Common myeloid progenitor, CD34-positive (primary cell): ENCODE data around the gene TPSAB1.

Source experiments
- CTCF ChIA-PET: fragments of 350-600 bp; sonication (Branson Sonifier 250); formaldehyde crosslinking; loops from one replicate; lab custom pipeline; 2021; ENCODE audit warnings: antibody characterized with exemption; lab: Charles Lee
- POLR2A ChIA-PET: fragments of 350-600 bp; sonication (Branson Sonifier 250); formaldehyde crosslinking; loops from one replicate; lab custom pipeline; 2021; ENCODE audit warnings: antibody characterized with exemption; lab: Charles Lee
- DNase-seq, 3 donors: peaks; one replicate each; pipeline versions ENCODE4 v3.0.0 to v3.0.0-alpha.2; 2013
- H3K27ac ChIP-seq, 2 experiments: 1 replicate in 1 of 2; 2 replicates in 1 of 2; pipeline ENCODE4 v1.7.0; 2013; ENCODE audit warnings: inconsistent platforms in 2 of 2, low read length in 2 of 2, mild to moderate bottlenecking in 2 of 2, low read depth in 1 of 2, moderate library complexity in 1 of 2; ENCODE audit not compliant: severe bottlenecking in 2 of 2, insufficient read depth in 1 of 2, poor library complexity in 1 of 2
- H3K27me3 ChIP-seq, 5 experiments: replicated peaks in 2 of 5; 1 replicate in 3 of 5; 2 replicates in 2 of 5; pipeline versions ENCODE4 v1.6.1 to v1.7.0; 2013; ENCODE audit warnings: low read length in 4 of 5, mild to moderate bottlenecking in 2 of 5, moderate library complexity in 2 of 5, inconsistent platforms in 1 of 5; ENCODE audit not compliant: insufficient read depth in 5 of 5, control insufficient read depth in 4 of 5
- H3K36me3 ChIP-seq, 4 experiments: 1 replicate in 2 of 4; 2 replicates in 2 of 4; pipeline versions ENCODE4 v1.6.1 to v1.7.0; 2013; ENCODE audit warnings: low read length in 3 of 4, control low read depth in 1 of 4, mild to moderate bottlenecking in 1 of 4; ENCODE audit not compliant: control insufficient read depth in 4 of 4, insufficient read depth in 4 of 4
- H3K4me1 ChIP-seq, 4 experiments: 1 replicate in 3 of 4; 2 replicates in 1 of 4; pipeline versions ENCODE4 v1.6.1 to v1.7.1; 2013; ENCODE audit warnings: low read length in 3 of 4, mild to moderate bottlenecking in 3 of 4, control low read depth in 1 of 4, inconsistent platforms in 1 of 4, moderate library complexity in 1 of 4; ENCODE audit not compliant: control insufficient read depth in 4 of 4, insufficient read depth in 4 of 4; ENCODE audit errors: control extremely low read depth in 1 of 4
- H3K4me3 ChIP-seq, 7 experiments: 1 replicate in 4 of 7; 2 replicates in 3 of 7; pipeline versions ENCODE4 v1.5.1 to v1.7.0; 2013; ENCODE audit warnings: mild to moderate bottlenecking in 7 of 7, low read length in 6 of 7, moderate library complexity in 6 of 7, inconsistent platforms in 2 of 7, low read depth in 2 of 7, control low read depth in 1 of 7; ENCODE audit not compliant: insufficient read depth in 4 of 7, control insufficient read depth in 1 of 7; ENCODE audit errors: extremely low read depth in 1 of 7
- H3K9me3 ChIP-seq, 5 experiments: 1 replicate in 4 of 5; 2 replicates in 1 of 5; pipeline versions ENCODE4 v1.6.1 to v1.7.1; 2013; ENCODE audit warnings: low read length in 4 of 5, mild to moderate bottlenecking in 2 of 5, inconsistent platforms in 1 of 5, low read depth in 1 of 5, moderate library complexity in 1 of 5; ENCODE audit not compliant: control insufficient read depth in 4 of 5, insufficient read depth in 2 of 5; ENCODE audit errors: control extremely low read depth in 1 of 5
- WGBS: methylation state at CpG from one replicate; pipeline ENCODE4 v1.1.5; 2013; ENCODE audit not compliant: insufficient coverage; 5-methylcytosine and 5-hydroxymethylcytosine counted together

Gene TPSAB1

DNA sequence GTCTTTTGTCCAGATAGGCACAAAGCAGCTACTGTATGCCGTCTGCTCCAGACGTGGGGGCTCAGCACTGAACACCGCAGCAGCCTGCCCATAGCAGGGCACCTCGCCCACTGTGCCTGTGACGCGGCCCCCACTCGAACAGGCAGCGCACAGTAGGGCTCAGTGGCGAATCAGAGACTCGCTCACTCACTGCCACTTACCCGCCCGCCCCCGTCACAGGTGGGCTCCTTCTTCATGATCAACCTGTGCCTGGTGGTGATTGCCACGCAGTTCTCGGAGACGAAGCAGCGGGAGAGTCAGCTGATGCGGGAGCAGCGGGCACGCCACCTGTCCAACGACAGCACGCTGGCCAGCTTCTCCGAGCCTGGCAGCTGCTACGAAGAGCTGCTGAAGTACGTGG, 39.1 kb upstream of the TPSAB1 start:
- ChIA-PET POLR2A (no interaction called here), CTCF (no interaction called here)
- H3K36me3 ChIP-seq: no peaks in the 10 kb centered on the region
- WGBS: 95% methylated on average over 25 of the region's 25 CpGs
- no peaks in the 10 kb centered on the region for H3K4me1 ChIP-seq
- DNase-seq: no peak
- peaks cover 0 to 7% (median 0%) of the 10 kb centered on the region in 5 experiments for H3K27me3 ChIP-seq
- no peak overlapping the region for H3K4me3 ChIP-seq
- H3K27ac ChIP-seq: no peak overlapping the region
- no peaks in the 10 kb centered on the region for H3K9me3 ChIP-seq

GRCh38 chr16:1202274-1202673, 38.2 kb upstream of the TPSAB1 start:
- H3K9me3 ChIP-seq: no peaks in the 10 kb centered on the region
- DNase-seq: no peak
- POLR2A ChIA-PET: no interaction called here
- H3K4me1 ChIP-seq: no peaks in the 10 kb centered on the region
- no peaks in the 10 kb centered on the region for H3K36me3 ChIP-seq
- CTCF ChIA-PET: no interaction called here
- H3K4me3 ChIP-seq: no peak overlapping the region
- 95% methylated on average over 17 of the region's 18 CpGs for WGBS
- no peak overlapping the region for H3K27ac ChIP-seq
- peaks cover 0 to 7% (median 0%) of the 10 kb centered on the region in 5 experiments for H3K27me3 ChIP-seq

DNA sequence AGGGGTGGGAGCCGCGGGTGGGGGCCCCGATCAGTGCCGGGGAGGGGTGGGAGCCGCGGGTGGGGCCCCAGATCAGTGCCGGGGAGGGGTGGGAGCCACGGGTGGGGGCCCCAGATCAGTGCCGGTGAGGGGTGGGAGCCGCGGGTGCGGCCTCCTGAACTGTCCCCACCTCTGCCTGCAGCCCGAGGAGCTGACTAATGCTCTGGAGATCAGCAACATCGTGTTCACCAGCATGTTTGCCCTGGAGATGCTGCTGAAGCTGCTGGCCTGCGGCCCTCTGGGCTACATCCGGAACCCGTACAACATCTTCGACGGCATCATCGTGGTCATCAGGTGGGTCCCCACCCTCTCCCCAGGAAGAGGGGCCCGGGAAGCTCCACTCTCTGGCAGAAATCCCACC, 35.6 kb upstream of the TPSAB1 start:
- Histone ChIP-seq H3K27ac (no peak overlapping the region), H3K4me3 (no peak overlapping the region), H3K9me3 (no peaks in the 10 kb centered on the region), H3K27me3 (no peaks in the 10 kb centered on the region), H3K36me3 (no peaks in the 10 kb centered on the region), H3K4me1 (peaks cover 0 to 3% (median 0%) of the 10 kb centered on the region in 4 experiments)
- ChIA-PET CTCF (no interaction called here), POLR2A (no interaction called here)
- 91% methylated on average over 10 of the region's 21 CpGs for WGBS
- DNase-seq: no peak

DNA sequence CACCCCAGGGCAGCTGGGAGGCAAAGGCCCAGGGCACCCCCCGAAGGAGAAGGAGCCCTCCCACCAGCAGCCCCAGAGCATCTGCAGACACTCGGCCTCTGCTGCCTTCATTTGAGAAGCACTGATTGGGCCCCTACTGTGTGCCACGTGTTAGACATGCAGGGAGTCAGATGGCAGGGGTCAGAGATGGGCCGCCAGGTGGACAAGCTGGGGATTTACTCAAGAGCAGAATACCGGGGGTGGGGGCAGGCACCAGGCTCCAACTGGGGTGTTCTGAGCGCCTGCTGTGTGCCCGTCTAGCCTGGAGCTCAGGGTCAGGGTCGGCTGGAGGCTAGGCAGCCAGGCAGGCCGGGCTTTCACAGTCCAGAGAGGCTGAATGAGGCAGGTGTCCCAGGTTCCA, 34.2 kb upstream of the TPSAB1 start:
- Histone ChIP-seq H3K4me3 (no peak overlapping the region), H3K27me3 (no peaks in the 10 kb centered on the region), H3K4me1 (peaks cover 0 to 3% (median 0%) of the 10 kb centered on the region in 4 experiments), H3K9me3 (no peaks in the 10 kb centered on the region), H3K27ac (no peak overlapping the region), H3K36me3 (no peaks in the 10 kb centered on the region)
- DNase-seq: no peak
- POLR2A ChIA-PET: no interaction called here
- CTCF ChIA-PET: no interaction called here
- WGBS: 83% methylated on average over 7 of the region's 9 CpGs

GRCh38 chr16:1206786-1207185, 33.7 kb upstream of the TPSAB1 start:
- H3K36me3 ChIP-seq: no peaks in the 10 kb centered on the region
- no peak overlapping the region for H3K27ac ChIP-seq
- H3K9me3 ChIP-seq: no peaks in the 10 kb centered on the region
- POLR2A ChIA-PET: no interaction called here
- H3K27me3 ChIP-seq: no peaks in the 10 kb centered on the region
- CTCF ChIA-PET: no interaction called here
- DNase-seq: no peak
- 85% methylated on average over 5 of the region's 16 CpGs for WGBS
- H3K4me1 ChIP-seq: peaks cover 0 to 3% (median 0%) of the 10 kb centered on the region in 4 experiments
- no peak overlapping the region for H3K4me3 ChIP-seq

DNA sequence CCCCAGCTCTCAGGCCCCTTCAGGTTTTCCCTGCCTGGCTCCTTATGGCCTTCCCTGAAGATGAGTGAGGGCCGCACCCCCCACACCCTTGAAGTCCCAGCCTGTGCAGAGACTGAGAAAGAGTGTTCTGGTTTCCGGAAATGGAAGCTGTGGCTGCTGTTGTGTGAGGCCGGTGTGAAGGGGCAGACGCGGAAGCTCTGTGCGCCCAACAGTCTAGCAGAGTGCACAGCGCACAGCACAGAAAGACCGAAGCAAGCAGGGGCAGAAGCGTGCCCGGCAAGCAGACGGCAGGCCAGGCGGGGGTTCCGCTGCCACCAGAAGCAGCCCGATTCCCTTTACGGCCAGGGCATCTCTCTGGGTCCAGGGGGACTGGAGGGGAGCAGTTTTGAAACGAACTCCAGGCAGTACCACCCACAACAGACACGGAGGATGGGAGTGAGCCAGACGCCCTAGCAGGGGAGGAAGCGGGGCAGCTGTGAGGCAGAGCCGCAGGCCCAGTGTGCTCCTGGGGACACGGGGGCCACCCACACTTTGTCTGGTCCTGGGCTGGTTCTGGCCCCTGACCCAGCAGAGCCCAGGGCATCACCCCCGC, 32.2 kb upstream of the TPSAB1 start:
- CTCF ChIA-PET: interaction anchor here (1.2 kb wide), 1 partner anchor 12 kb away, joined by 4 read pairs; no protein-coding TSS in a partner anchor
- WGBS: 73% methylated on average over 22 of the region's 22 CpGs
- no peaks in the 10 kb centered on the region for H3K9me3 ChIP-seq
- no peak overlapping the region for H3K4me3 ChIP-seq
- H3K27ac ChIP-seq: no peak overlapping the region
- no peaks in the 10 kb centered on the region for H3K36me3 ChIP-seq
- H3K4me1 ChIP-seq: peaks cover 0 to 3% (median 0%) of the 10 kb centered on the region in 4 experiments
- POLR2A ChIA-PET: no interaction called here
- DNase-seq: peak in 2 of 3 donors; percentile 22 to 38
- no peaks in the 10 kb centered on the region for H3K27me3 ChIP-seq

GRCh38 chr16:1209081-1209480, 31.4 kb upstream of the TPSAB1 start:
- no peaks in the 10 kb centered on the region for H3K36me3 ChIP-seq
- ChIA-PET CTCF (interaction anchor here (1.2 kb wide), 1 partner anchor 11 kb away, joined by 4 read pairs; no protein-coding TSS in a partner anchor), POLR2A (no interaction called here)
- H3K27me3 ChIP-seq: no peaks in the 10 kb centered on the region
- 96% methylated on average over 32 of the region's 43 CpGs for WGBS
- peaks cover 0 to 3% (median 0%) of the 10 kb centered on the region in 4 experiments for H3K4me1 ChIP-seq
- H3K4me3 ChIP-seq: no peak overlapping the region
- H3K27ac ChIP-seq: no peak overlapping the region
- no peaks in the 10 kb centered on the region for H3K9me3 ChIP-seq
- no peak for DNase-seq
